HG02610 (cell line): ENCODE data around the gene RCCD1.
"Not testable (repeated sequence)": the region's sequence is repeated elsewhere in the genome, so short reads cannot be mapped to it uniquely, and the experiment has no call there.

ENCODE experiments used
- ATAC-seq: cut with Tn5 transposase; IDR thresholded peaks from one replicate; pipeline ENCODE4 v1.9.1; 2021; ENCODE audit warnings: mild to moderate bottlenecking, moderate library complexity; ENCODE audit not compliant: unreplicated experiment

Gene RCCD1

DNA sequence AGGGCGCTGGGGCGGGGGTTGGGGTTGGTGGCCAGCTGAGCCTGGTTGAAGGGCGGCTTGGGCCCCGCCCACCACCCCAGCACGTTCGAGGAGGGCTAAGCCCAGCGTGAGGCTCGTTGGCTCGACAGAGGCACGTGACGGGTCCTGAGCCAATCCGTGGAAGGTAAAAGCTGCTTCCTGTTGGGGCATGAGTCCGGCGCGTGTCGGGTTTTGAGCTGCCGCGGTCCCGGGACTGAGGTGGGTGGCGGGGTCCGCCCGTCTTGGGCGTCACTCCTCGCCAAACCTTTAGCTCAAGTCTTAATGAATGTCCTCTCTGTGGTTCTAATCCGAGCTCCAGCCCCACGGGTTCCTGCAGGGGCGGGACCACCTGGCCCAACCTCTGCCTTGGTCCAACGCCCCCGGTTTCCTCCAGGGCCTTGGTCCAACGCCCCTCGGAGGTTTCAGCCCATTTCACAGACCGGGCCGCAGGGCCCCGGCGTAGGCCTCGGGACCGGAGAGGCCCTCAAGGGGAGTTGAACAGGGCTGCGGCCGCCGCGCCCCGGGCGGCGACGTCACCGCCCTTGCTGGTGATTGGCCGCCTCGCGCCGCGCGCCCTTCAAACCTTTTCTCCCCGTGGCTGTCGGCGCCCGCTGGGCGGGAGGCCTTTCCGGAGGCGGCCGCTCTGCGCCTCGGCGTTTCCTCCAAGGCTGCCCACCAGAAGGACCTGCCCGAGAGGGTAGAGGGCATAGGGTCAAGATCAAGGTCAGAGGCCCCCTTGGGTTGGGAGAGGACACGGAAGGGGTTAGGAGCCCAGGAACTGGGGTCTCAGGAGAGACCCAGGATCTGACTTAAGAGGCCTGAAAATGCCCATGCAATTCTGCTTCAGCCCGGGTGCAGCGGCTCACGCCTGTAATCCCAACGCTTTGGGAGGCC is at the start of gene RCCD1:
TSS of gene RCCD1 (plus strand) at position 173 of the 912 bp plus-strand sequence. CDS start 1,851 bp downstream, outside the sequence.
- peak; percentile 95 for ATAC-seq

- no peak for ATAC-seq
These were observed 49.1 kb upstream of the RCCD1 start for GRCh38 chr15:90905306-90906180.

GRCh38 chr15:90906181-90906849 is 48.4 kb upstream of the RCCD1 start:
- no peak for ATAC-seq

- ATAC-seq = no peak
These were observed 47.5 kb upstream of the RCCD1 start for GRCh38 chr15:90907051-90907660.

DNA sequence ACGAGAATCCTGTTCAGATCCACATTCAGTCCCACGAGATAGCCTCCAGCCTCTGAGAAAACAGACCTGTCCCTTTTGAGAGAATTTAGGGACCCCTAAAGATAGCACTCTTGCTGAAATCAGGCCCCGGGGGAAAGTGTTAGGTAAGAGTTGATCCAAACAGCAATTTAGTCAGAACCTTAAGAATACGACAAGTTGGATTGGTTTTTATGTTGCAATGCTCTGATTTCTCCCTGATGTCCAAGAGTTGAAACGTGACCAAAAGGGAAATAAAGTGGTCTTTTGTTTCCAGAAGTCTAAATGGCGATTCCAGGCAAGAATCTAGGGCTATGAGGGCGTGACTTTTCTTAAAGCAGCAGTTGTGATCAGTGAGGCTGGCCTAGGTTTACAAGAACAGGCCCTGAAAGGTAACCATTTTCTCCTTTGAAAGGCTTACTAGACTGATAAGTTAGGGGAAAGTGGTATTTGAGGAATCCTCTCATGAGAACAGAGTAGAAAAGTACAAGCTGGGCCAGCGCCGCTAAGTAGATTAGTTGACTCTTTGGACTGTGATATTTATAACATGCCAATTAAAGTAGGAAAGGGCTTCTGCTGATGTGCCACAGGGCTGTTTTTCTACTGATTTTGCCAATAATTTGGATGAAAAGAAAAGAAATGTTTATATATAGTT is 46.7 kb upstream of the RCCD1 start:
- ATAC-seq = no peak

GRCh38 chr15:90909449-90909848 is 45.2 kb upstream of the RCCD1 start:
- ATAC-seq = not testable (repeated sequence)

DNA sequence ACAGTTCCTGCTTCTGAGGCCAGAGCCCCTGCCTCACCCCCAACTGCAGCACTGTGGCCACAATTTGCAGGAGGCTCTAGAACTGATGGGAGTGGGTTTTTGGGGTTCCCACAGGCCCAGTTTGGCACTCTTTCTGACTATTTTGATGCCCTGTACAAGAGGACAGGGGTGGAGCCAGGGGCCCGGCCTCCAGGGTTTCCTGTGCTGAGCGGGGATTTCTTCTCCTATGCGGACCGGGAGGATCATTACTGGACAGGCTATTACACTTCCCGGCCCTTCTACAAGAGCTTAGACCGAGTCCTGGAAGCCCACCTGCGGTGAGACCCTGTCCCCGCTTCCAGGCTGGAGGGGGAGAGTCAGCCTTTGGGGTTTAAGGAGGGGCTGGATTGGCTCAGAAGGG is 44.7 kb upstream of the RCCD1 start:
- ATAC-seq = no peak

DNA sequence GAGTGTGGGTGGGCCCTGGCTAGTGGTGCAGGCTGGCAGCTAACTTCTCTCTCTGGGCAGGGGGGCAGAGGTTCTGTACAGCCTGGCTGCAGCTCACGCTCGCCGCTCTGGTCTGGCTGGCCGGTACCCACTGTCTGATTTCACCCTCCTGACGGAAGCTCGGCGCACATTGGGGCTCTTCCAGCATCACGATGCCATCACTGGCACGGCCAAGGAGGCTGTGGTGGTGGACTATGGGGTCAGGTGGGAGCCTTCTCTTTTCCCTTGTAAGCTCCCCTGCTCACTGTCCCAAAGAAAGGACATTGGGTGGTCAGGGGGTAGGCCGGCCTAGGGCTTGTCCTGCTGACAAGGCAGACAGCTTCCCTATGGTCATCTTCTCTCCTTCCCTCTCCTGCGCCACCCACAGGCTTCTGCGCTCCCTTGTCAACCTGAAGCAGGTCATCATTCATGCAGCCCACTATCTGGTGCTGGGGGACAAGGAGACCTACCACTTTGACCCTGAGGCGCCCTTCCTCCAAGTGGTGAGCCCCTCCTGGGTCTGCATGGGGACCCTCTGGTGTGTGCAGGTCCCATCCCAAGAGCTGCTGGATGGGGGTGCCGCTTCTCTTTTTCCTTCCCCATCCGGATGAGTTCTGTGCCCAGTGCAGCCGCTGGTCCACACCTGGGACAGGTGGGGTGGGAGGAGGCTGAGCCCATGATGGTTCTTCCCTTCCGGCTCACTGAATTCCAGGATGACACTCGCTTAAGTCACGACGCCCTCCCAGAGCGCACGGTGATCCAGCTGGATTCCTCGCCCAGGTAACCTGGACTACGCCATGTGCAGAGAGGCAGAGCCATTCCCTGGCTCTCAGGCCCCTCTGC is 44.0 kb upstream of the RCCD1 start:
- ATAC-seq = no peak

GRCh38 chr15:90911302-90911623 is 43.4 kb upstream of the RCCD1 start:
- ATAC-seq = no peak

DNA sequence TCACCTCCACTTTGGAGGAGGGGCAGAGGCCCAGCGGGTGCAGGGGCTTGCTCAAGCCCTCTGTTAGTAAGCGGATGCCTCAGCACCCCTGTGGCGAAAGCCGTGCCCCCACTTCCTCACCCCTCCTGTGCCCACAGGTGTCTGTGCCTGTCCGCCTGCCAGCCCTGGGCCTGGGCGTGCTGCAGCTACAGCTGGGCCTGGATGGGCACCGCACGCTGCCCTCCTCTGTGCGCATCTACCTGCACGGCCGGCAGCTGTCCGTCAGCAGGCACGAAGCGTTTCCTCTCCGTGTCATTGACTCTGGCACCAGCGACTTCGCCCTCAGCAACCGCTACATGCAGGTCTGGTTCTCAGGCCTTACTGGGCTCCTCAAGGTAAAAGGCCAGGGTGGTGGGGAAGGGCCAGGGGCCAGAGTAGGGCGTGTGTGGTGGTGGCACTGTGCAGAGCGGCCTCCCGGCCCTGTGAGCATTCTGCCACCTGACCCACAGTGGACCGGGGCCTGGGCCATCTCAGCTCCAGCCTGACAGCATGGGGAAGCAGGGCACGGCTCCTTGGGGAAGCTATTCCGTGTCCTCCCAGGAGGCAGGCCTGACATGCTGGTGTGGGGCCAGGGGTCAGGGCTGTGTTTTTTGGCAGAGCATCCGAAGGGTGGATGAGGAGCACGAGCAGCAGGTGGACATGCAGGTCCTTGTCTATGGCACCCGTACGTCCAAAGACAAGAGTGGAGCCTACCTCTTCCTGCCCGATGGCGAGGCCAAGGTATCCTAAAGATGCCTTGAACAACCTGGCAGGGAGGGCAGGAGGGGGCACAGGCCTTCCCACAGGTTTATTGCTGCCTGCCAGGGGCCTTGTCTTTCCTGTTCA is 42.5 kb upstream of the RCCD1 start:
- ATAC-seq = no peak

GRCh38 chr15:90912770-90913075 is 42.0 kb upstream of the RCCD1 start:
- no peak for ATAC-seq

GRCh38 chr15:90913398-90913944 is 41.2 kb upstream of the RCCD1 start:
- ATAC-seq = no peak

GRCh38 chr15:90914305-90915080 is 40.2 kb upstream of the RCCD1 start:
- no peak for ATAC-seq

DNA sequence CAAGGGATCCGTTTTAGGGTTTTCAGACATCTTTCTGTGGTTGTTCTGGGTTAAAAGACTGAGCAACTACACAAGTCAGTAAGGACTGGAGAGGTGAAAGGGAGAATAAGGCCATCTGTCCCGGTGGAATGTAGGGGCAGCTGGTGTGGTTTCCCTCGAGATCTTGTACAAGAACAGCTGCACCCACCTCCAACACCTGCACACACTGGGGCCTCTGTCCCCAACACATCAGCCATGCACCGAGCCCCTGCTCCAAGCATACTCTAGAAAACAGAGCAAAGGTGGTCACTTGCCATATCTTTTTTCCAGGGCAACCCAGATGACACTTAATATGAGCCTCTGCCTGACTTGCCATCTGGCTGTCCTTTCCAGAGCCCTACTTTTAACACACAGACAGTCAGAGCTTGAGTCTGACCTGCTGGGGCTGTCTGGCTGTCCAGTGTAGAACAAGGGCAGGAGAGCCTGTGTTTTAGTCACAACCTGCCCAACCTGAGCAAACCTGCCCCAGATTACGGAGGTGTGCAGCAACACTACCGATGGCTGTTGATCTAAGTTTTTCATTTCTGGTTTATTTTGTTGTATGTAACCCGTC is 39.4 kb upstream of the RCCD1 start:
- no peak for ATAC-seq

DNA sequence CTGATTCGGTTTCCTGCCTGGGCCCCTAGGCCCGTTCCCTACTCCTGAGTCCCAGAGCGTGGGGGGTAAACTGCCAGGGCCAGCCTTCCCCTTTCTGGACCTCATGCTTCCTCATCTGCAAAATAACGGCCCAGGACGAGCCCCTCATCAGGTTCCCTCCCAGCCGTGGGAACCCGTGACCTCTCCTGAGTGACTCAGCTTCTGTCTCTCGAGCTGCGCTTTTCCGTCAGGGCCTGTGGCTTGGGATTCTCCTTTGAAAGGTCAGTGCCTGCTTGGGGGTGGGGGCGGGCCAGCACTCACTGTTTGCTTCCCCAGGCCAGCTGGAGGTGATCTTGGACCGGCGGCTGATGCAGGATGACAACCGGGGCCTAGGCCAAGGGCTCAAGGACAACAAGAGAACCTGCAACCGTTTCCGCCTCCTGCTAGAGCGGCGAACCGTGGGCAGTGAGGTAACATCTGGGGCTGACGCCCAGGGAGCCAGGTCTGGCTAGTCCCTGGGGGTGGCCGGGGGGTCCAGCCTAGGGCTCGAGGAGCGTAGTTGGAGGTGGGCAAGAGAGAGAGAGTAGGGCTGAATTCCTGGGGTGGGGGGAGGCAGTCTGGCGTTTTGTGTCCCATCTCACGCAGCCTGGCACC is 38.8 kb upstream of the RCCD1 start:
- no peak for ATAC-seq

DNA sequence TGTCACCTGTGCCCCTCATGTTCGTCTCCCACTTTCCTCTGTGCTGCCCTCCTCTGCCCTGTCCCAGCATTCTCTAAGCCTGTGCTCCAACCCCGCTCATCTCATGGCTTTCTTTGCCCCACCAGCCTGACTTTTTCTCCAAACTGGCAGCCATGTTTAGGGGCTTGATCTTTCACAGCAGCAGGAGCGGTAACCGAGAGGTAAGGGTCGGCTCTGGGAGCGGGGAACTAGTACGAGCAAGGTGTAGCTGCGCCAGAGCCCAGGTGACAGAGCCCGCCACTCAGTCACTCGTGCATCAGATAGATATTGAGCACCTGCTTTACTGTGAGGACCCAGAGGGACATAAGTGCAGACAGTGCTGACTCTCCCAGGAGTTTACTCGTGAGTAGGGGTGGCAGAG is 38.2 kb upstream of the RCCD1 start:
- ATAC-seq = no peak

GRCh38 chr15:90917569-90917968 is 37.1 kb upstream of the RCCD1 start:
- ATAC-seq = no peak
